ENCODE results near the gene ABCA13.
"Not testable (repeated sequence)": the region's sequence is repeated elsewhere in the genome, so short reads cannot be mapped to it uniquely, and the experiment has no call there.

The ABCA13 gene

GRCh38 chr7:48177271-48177670 lies 6.0 kb downstream of the ABCA13 start:
- DNase-seq, result no peak

- DNase-seq, result no peak
Measured at GRCh38 chr7:48179496-48180030, 8.3 kb downstream of the ABCA13 start.

- DNase-seq, result no peak
Measured at GRCh38 chr7:48180981-48181380, 9.7 kb downstream of the ABCA13 start.

- DNase-seq, result no peak
Measured at GRCh38 chr7:48182718-48183369, 11.6 kb downstream of the ABCA13 start.

- no peak for DNase-seq
Measured at GRCh38 chr7:48183370-48183743, 12.1 kb downstream of the ABCA13 start.

GRCh38 chr7:48183965-48184364 lies 12.7 kb downstream of the ABCA13 start:
- DNase-seq, result no peak

- no peak for DNase-seq
Measured at GRCh38 chr7:48188776-48189520, 17.7 kb downstream of the ABCA13 start.

- DNase-seq, result no peak
Measured at GRCh38 chr7:48192996-48193395, 21.7 kb downstream of the ABCA13 start.

GRCh38 chr7:48193421-48193820 lies 22.2 kb downstream of the ABCA13 start:
- DNase-seq, result no peak

- DNase-seq, result not testable (repeated sequence)
Measured at GRCh38 chr7:48200946-48201589, 29.8 kb downstream of the ABCA13 start.

- DNase-seq, result not testable (repeated sequence)
Measured at GRCh38 chr7:48202916-48203315, 31.7 kb downstream of the ABCA13 start.

GRCh38 chr7:48207155-48207675 lies 36.0 kb downstream of the ABCA13 start:
- DNase-seq, result no peak

- no peak for DNase-seq
Measured at GRCh38 chr7:48209004-48209600, 37.8 kb downstream of the ABCA13 start.

GRCh38 chr7:48213226-48213625 lies 42.0 kb downstream of the ABCA13 start:
- no peak for DNase-seq

- no peak for DNase-seq
Measured at GRCh38 chr7:48217266-48217665, 46.0 kb downstream of the ABCA13 start.

GRCh38 chr7:48217753-48218152 lies 46.5 kb downstream of the ABCA13 start:
- no peak for DNase-seq

- DNase-seq, result no peak
Measured at GRCh38 chr7:48224042-48224441, 52.8 kb downstream of the ABCA13 start.

GRCh38 chr7:48225101-48225500 lies 53.8 kb downstream of the ABCA13 start:
- no peak for DNase-seq

- DNase-seq, result no peak
Measured at GRCh38 chr7:48237354-48237753, 66.1 kb downstream of the ABCA13 start.

GRCh38 chr7:48242846-48243245 lies 71.6 kb downstream of the ABCA13 start:
- no peak for DNase-seq

GRCh38 chr7:48244864-48245271 lies 73.6 kb downstream of the ABCA13 start:
- DNase-seq, result no peak

- DNase-seq, result no peak
Measured at GRCh38 chr7:48245751-48246472, 74.7 kb downstream of the ABCA13 start.

Measured in activated T-cell treated with anti-CD3 and anti-CD28 coated beads, Interleukin-2, amount 50 U/mL, for 48 hours (primary cell).